Spinal cord (tissue), 10 donors: Measurements from ENCODE around the gene PRPF4. TPM values are rescaled to one million over a fixed set of nuclear protein-coding genes. Genes with fewer than 3 reads are reported as not detected.
"Not testable (repeated sequence)": the region's sequence is repeated elsewhere in the genome, so short reads cannot be mapped to it uniquely, and the experiment has no call there.

ENCODE experiments used
- DNase-seq, 6 donors: peaks; one replicate each; pipeline versions ENCODE4 v3.0.0 to v3.0.0-alpha.2; 2013 to 2015; ENCODE audit warnings: low spot score in 6 of 6, low read depth in 4 of 6
- H3K27ac ChIP-seq: one replicate; pipeline ENCODE4 v1.5.1; 2013; ENCODE audit warnings: low read depth, low read length, control low read depth
- H3K27me3 ChIP-seq: one replicate; pipeline ENCODE4 v1.6.1; 2013; ENCODE audit warnings: low read length; ENCODE audit not compliant: control insufficient read depth, insufficient read depth
- H3K36me3 ChIP-seq: one replicate; pipeline ENCODE4 v1.6.1; 2013; ENCODE audit warnings: low read length; ENCODE audit not compliant: control insufficient read depth, insufficient read depth
- H3K4me1 ChIP-seq: one replicate; pipeline ENCODE4 v1.6.1; 2013; ENCODE audit warnings: low read length; ENCODE audit not compliant: control insufficient read depth, insufficient read depth
- H3K4me3 ChIP-seq: one replicate; pipeline ENCODE4 v1.5.1; 2013; ENCODE audit warnings: low read depth, low read length, control low read depth
- H3K9me3 ChIP-seq: one replicate; pipeline ENCODE4 v1.6.1; 2013; ENCODE audit warnings: low read length; ENCODE audit not compliant: control insufficient read depth, insufficient read depth
- WGBS: methylation state at CpG from one replicate; pipeline ENCODE4 v1.1.5; 2013; ENCODE audit warnings: missing lambda C conversion rate; ENCODE audit not compliant: insufficient coverage; 5-methylcytosine and 5-hydroxymethylcytosine counted together
- long read RNA-seq, 4 donors: transcript quantifications; one replicate each; lab custom pipeline, GENCODE V29; 2026
- polyA plus RNA-seq, 2 donors: library from polyadenylated mRNA; unstranded; fragments of 120-200 nt; gene quantifications; one replicate each; pipeline ENCODE4 v1.2.1, GENCODE V29; 2013; ENCODE audit not compliant: insufficient read length in 2 of 2
- total RNA-seq, 2 donors: library from RNA; depleted of rRNA in 1 of 2; stranded (reverse); fragments of 120-200 nt in 1 of 2; fragments of >200 nt in 1 of 2; gene quantifications; one replicate each; pipeline versions ENCODE4 v1.2.3 to v1.2.4, GENCODE V29; 2013 to 2014
- donor health status: healthy.

PRPF4 gene
- total RNA-seq (10 to 100 TPM; 24.4 to 30.6 TPM), polyA plus RNA-seq (10 to 100 TPM; 22.5 to 24.0 TPM)
- long read RNA-seq, donor 1, transcript PRPF4-202 (14 exons, 3,212 nt): major isoform, 10 of 11 reads
- long read RNA-seq, donor 1, partial matches to known transcripts: 0 of 11 reads
- long read RNA-seq, donor 1, other reads (novel, unspliced or antisense): 0 of 11 reads
- long read RNA-seq, donor 2, partial matches to known transcripts: 0 of 3 reads
- long read RNA-seq, donor 2, other reads (novel, unspliced or antisense): 0 of 3 reads
- long read RNA-seq, donor 3, partial matches to known transcripts: 0 of 1 reads
- long read RNA-seq, donor 3, other reads (novel, unspliced or antisense): 0 of 1 reads
- long read RNA-seq, donor 4, partial matches to known transcripts: 0 of 3 reads
- long read RNA-seq, donor 4, other reads (novel, unspliced or antisense): 0 of 3 reads

DNA sequence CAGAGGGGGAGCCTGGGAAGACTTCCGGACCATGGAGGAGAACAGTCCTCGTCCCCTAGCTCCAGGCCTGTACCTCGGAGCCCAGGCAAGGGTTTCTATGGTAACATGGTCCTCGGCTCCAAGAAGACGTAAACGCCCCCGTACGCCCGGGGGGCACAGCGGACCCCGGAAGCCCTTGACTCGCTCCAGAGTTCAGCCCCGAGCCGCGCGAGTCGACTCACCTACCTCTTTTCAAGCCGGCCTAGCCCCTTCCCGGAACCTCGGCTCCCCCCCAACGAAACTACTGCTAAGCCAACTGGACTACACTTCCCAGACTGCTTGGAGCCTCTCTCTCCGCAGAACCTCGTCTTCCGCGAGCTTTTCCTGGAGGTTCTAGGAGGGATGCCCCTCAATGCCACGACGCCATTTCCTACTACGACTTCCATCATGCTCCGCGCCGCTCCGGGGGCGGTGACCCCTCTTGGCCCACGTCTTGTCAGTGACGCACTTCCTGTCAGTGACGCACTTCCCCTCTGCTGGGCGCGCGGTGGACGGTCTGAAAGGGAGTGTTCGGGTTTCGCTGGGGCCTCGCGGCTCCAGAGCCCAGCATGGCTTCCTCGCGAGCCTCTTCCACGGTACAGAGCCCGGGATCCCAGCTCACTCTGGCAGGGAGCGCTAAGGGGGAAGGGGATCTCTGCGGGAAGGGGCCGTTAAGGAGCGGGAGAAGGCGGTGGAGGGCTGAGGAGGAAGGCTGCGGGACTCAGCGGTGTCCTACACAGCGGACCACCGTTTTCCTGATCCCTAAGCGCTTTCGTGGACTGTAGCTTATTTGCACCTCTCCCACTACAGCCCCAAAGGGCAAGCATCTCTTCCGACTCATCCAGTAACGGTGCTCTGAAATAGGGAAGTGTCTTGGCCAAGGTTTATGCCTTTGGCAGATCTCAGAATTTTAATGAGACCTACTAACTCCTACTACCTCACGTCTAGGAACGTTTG lies at the start of gene PRPF4, which contains the start of gene CDC26:
Gene PRPF4, plus strand, starts transcription at position 502 of the 975 bp plus-strand sequence. Its CDS starts 86 bp downstream, at position 588.
Gene CDC26, minus strand, starts transcription at position 416 of the 975 bp plus-strand sequence. CDS start 3,065 bp downstream, outside the sequence.
- peaks cover 29% of the 10 kb centered on the region for H3K36me3 ChIP-seq
- WGBS: under 1% methylated on average over 52 of the region's 63 CpGs
- H3K9me3 ChIP-seq: no peaks in the 10 kb centered on the region
- H3K4me3 ChIP-seq: peak within 1 kb of the TSS; percentile 90
- DNase-seq: peak; percentile 96 to 100 (median 98)
- H3K4me1 ChIP-seq: peaks cover 5% of the 10 kb centered on the region
- H3K27me3 ChIP-seq: no peaks in the 10 kb centered on the region
- H3K27ac ChIP-seq: peak within 1 kb of the TSS; percentile 96

- Histone ChIP-seq H3K27me3 (no peaks in the 10 kb centered on the region), H3K36me3 (peaks cover 3% of the 10 kb centered on the region)
- 80% methylated on average over 1 of the region's 1 CpG for WGBS
These were observed 48.0 kb upstream of the PRPF4 start for GRCh38 chr9:113227436-113227835.

GRCh38 chr9:113228130-113228665 lies 47.3 kb upstream of the PRPF4 start:
- H3K27me3 ChIP-seq: no peaks in the 10 kb centered on the region
- no peak overlapping the region for H3K27ac ChIP-seq
- no peak overlapping the region for H3K4me3 ChIP-seq
- WGBS: no CpG with 5 or more reads among the region's 3 CpGs
- no peaks in the 10 kb centered on the region for H3K4me1 ChIP-seq
- peaks cover 3% of the 10 kb centered on the region for H3K36me3 ChIP-seq
- no peaks in the 10 kb centered on the region for H3K9me3 ChIP-seq
- no peak for DNase-seq

More at GRCh38 chr9:113227436-113227835, 48.0 kb upstream of the PRPF4 start:
- Histone ChIP-seq H3K9me3 (no peaks in the 10 kb centered on the region), H3K27ac (no peak overlapping the region), H3K4me1 (peaks cover 1% of the 10 kb centered on the region), H3K4me3 (no peak overlapping the region)
- no peak for DNase-seq

DNA sequence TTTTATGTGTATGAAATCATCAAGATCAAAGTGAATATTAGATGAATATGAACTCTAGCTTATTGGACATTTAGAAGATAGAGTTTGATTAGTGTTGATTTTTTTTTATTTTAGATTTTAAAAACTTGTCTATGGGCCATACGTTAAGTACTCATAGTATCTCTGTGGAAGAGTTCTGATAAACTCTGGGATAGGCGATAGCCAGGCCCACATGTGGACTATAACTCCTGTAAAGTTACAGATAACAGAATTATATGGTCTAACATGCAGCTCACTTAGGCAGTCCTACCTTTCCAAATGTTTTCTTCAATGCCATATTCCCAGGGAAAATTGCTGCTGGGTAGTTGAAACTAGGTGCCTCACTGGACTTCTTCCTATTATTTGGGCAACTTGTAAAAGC lies 43.8 kb upstream of the PRPF4 start:
- no peak overlapping the region for H3K27ac ChIP-seq
- H3K4me1 ChIP-seq: no peaks in the 10 kb centered on the region
- H3K9me3 ChIP-seq: no peaks in the 10 kb centered on the region
- H3K4me3 ChIP-seq: no peak overlapping the region
- DNase-seq: no peak
- H3K36me3 ChIP-seq: peaks cover 3% of the 10 kb centered on the region
- WGBS: no CpG with 5 or more reads among the region's 2 CpGs
- no peaks in the 10 kb centered on the region for H3K27me3 ChIP-seq

DNA sequence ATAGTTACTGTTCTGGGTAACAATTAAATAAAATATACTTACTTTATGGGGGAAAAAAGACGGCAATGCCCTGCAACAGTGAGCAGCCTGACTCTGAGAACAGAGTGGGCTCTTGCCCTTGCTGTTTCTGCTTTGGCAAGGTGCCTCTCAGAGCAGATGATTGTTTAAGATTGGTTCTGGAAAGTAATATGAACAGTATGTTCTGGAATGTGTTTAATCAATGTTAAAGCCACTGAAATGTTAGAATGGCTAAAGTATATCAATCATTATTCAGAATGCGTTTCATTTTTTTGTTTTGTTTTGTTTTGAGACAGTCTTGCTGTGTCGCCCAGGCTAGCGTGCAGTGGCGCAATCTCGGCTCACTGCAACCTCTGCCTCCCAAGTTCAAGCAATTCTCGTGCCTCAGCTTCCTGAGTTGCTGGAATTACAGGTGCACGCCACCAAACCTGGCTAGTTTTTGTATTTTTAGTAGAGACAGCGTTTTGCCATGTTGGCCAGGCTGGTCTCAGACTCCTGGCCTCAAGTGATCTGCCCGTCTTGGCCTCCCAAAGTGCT lies 39.7 kb upstream of the PRPF4 start:
- not testable (repeated sequence) for H3K27ac ChIP-seq, DNase-seq, H3K27me3 ChIP-seq, H3K4me3 ChIP-seq, H3K4me1 ChIP-seq, H3K9me3 ChIP-seq, H3K36me3 ChIP-seq
- 96% methylated on average over 9 of the region's 10 CpGs for WGBS

DNA sequence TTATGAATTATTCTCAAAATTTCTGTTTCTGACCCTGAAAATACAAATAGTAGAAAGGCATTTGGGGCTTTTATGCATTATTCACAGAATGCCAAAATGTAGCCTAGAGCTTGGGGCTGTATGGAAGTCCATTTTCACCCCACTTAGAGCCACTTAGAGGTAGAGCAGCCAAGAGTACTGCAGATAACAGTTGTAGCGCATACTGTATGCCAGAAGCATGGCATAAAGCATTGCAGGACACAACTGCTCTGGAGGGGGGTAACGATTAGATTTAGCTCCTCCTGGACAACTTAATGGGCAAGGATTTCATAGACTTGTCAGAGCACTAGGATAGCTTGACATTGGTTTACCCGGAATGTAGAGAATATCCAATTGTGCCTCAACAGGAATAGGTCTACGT lies 38.4 kb upstream of the PRPF4 start:
- Histone ChIP-seq H3K27ac (no peak overlapping the region), H3K36me3 (no peaks in the 10 kb centered on the region), H3K27me3 (no peaks in the 10 kb centered on the region), H3K4me1 (no peaks in the 10 kb centered on the region), H3K9me3 (no peaks in the 10 kb centered on the region), H3K4me3 (no peak overlapping the region)
- no peak for DNase-seq
- WGBS: 94% methylated on average over 3 of the region's 4 CpGs

DNA sequence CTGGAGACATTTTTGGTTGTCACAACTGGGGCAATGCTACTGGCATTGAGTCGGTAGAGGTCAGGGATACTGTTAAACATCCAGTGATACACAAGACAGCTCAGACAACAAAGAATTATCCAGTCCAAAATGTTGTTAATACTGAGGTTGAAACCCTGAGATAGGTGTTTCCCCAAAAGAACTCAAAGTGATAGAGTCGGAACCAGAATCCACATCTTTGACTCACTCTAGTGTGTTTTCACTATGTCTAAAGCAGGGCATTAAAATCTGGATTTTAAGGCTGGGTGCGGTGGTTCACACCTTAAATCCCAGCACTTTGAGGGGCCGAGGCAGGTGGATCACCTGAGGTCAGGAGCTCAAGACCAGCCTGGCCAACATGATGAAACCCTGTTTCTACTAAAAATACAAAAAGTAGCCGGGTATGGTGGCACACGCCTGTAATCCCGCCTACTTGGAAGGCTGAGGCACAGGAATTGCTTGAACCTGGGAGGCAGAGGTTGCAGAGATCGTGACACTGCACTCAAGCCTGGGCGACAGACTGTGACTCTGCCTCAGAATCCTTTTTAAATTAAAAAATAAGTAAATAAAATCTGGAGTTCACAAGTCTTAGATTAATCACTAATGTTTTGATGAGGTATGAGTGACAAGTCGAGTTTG lies 37.1 kb upstream of the PRPF4 start:
- 93% methylated on average over 6 of the region's 10 CpGs for WGBS
- Histone ChIP-seq H3K4me3 (no peak overlapping the region), H3K9me3 (no peaks in the 10 kb centered on the region), H3K4me1 (no peaks in the 10 kb centered on the region), H3K36me3 (no peaks in the 10 kb centered on the region), H3K27ac (no peak overlapping the region), H3K27me3 (no peaks in the 10 kb centered on the region)
- no peak for DNase-seq

GRCh38 chr9:113238859-113239232 lies 36.6 kb upstream of the PRPF4 start:
- WGBS: 92% methylated on average over 3 of the region's 4 CpGs

GRCh38 chr9:113241161-113241560 lies 34.3 kb upstream of the PRPF4 start:
- Histone ChIP-seq H3K4me3 (no peak overlapping the region), H3K27me3 (no peaks in the 10 kb centered on the region), H3K27ac (no peak overlapping the region), H3K4me1 (no peaks in the 10 kb centered on the region), H3K36me3 (no peaks in the 10 kb centered on the region), H3K9me3 (no peaks in the 10 kb centered on the region)
- no CpG with 5 or more reads among the region's 2 CpGs for WGBS
- no peak for DNase-seq

More at GRCh38 chr9:113238859-113239232, 36.6 kb upstream of the PRPF4 start:
- no peak overlapping the region for H3K27ac ChIP-seq
- H3K4me3 ChIP-seq: no peak overlapping the region
- no peaks in the 10 kb centered on the region for H3K36me3 ChIP-seq
- no peaks in the 10 kb centered on the region for H3K27me3 ChIP-seq
- no peaks in the 10 kb centered on the region for H3K4me1 ChIP-seq
- no peak for DNase-seq
- H3K9me3 ChIP-seq: no peaks in the 10 kb centered on the region
